ENCODE measurements around the gene MUL1. TPM values are rescaled to one million over a fixed set of nuclear protein-coding genes. Genes with fewer than 3 reads are reported as not detected.

The MUL1 gene
- total RNA-seq, 1 experiment from 2014 or later: 22.8 TPM

DNA sequence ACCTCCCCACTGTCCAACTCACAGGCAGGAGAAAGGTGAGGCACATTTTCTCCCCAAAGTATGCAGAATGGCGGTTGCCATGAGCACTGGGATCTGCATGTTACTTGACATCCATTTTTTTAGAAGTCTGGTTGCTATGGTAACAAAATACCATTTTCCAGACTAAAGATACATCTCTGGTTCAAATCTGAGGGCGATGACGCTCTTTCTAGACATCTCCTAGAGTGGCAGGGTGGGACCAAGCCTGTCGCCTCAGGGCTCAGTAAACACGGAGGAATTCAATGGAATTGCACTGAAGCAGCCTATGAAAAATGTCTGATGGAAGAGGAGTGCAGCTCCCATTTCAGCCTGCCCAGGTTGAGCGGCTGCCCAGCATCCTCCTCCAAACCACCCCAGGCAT, 22.9 kb upstream of the MUL1 start:
- peak; percentile 66 to 87 for DNase-seq
- Histone ChIP-seq H3K27me3 (ENCODE audit: insufficient read depth, low read depth) (no peaks in the 10 kb centered on the region), H3K4me1 (replicated peaks; ENCODE audit: insufficient read depth) (peaks cover 21% of the 10 kb centered on the region), H3F3A (ENCODE audit: insufficient read depth, low read depth) (peaks cover 5% of the 10 kb centered on the region; the same call in 1 of the 2 replicates), H3K4me2 (no peak overlapping the region), H3K9me2 (ENCODE audit: insufficient read depth) (no peaks in the 10 kb centered on the region), H3K9me3 (ENCODE audit: insufficient read depth, low read depth) (no peaks in the 10 kb centered on the region), H3K79me2 (ENCODE audit: low read depth) (no peaks in the 10 kb centered on the region), H2AFZ (no peak overlapping the region), H3K4me3 (no peak overlapping the region), H3K36me3 (ENCODE audit: low read depth) (no peaks in the 10 kb centered on the region), H4K20me1 (ENCODE audit: insufficient read depth) (no peaks in the 10 kb centered on the region), H3K27ac (no peak overlapping the region)
- no TSS peak for BruUV-seq (replicated peaks)
- POLR2A ChIA-PET (ENCODE audit: unreplicated experiment): no interaction called here
- intact Hi-C loops (cut with micrococcal nuclease; ENCODE audit: unreplicated experiment): no loop called here
- CTCF ChIA-PET: interaction anchor here (0.7 kb wide), 1 partner anchor 88 kb away, joined by 4 read pairs; no protein-coding TSS in a partner anchor
- TF ChIP-seq, protein P1, sequence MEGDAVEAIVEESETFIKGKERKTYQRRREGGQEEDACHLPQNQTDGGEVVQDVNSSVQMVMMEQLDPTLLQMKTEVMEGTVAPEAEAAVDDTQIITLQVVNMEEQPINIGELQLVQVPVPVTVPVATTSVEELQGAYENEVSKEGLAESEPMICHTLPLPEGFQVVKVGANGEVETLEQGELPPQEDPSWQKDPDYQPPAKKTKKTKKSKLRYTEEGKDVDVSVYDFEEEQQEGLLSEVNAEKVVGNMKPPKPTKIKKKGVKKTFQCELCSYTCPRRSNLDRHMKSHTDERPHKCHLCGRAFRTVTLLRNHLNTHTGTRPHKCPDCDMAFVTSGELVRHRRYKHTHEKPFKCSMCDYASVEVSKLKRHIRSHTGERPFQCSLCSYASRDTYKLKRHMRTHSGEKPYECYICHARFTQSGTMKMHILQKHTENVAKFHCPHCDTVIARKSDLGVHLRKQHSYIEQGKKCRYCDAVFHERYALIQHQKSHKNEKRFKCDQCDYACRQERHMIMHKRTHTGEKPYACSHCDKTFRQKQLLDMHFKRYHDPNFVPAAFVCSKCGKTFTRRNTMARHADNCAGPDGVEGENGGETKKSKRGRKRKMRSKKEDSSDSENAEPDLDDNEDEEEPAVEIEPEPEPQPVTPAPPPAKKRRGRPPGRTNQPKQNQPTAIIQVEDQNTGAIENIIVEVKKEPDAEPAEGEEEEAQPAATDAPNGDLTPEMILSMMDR (conservative IDR thresholded peaks at IDR 0.05): no peak
- no peak for TF ChIP-seq EZH2 (IDR thresholded peaks at IDR 0.05; ENCODE audit: low read depth)

DNA sequence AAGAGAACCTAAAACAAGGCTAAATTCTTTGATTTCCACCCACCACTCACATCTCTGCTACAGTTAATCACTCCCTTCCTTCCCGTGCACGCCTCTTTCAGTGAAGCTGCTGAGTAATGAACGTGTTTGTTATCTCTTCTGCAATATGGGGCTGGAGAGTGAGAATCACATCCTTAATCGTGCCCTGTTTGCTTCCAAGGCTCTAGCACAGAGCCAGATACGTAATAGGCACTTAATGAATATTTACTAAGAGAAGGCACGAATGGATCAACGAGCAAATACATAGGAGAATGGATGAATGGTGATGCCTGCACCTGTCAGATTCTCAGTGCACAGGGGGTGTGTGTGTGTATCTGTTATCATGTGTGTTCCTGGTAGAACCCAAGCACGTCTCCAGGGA, 22.4 kb upstream of the MUL1 start:
- H3K4me1 ChIP-seq (replicated peaks; ENCODE audit: insufficient read depth): peaks cover 21% of the 10 kb centered on the region
- no peak for DNase-seq
- H3K79me2 ChIP-seq (ENCODE audit: low read depth): no peaks in the 10 kb centered on the region
- H3K4me3 ChIP-seq: no peak overlapping the region
- no peaks in the 10 kb centered on the region for H3K27me3 ChIP-seq (ENCODE audit: insufficient read depth, low read depth)
- no peak overlapping the region for H3K27ac ChIP-seq
- intact Hi-C loops (cut with micrococcal nuclease; ENCODE audit: unreplicated experiment): no loop called here
- POLR2A ChIA-PET (ENCODE audit: unreplicated experiment): no interaction called here
- H4K20me1 ChIP-seq (ENCODE audit: insufficient read depth): no peaks in the 10 kb centered on the region
- no peak overlapping the region for H2AFZ ChIP-seq
- H3F3A ChIP-seq (ENCODE audit: insufficient read depth, low read depth): peaks cover 5% of the 10 kb centered on the region; the same call in 1 of the 2 replicates
- H3K4me2 ChIP-seq: no peak overlapping the region
- H3K9me3 ChIP-seq (ENCODE audit: insufficient read depth, low read depth): no peaks in the 10 kb centered on the region
- CTCF ChIA-PET: no interaction called here
- H3K36me3 ChIP-seq (ENCODE audit: low read depth): no peaks in the 10 kb centered on the region
- H3K9me2 ChIP-seq (ENCODE audit: insufficient read depth): no peaks in the 10 kb centered on the region
- TF ChIP-seq, protein P1 (conservative IDR thresholded peaks at IDR 0.05): no peak
- no peak for TF ChIP-seq EZH2 (IDR thresholded peaks at IDR 0.05; ENCODE audit: low read depth)
- BruUV-seq (replicated peaks): no TSS peak

GRCh38 chr1:20528221-20528620, 20.3 kb upstream of the MUL1 start:
- ChIA-PET CTCF (no interaction called here), POLR2A (ENCODE audit: unreplicated experiment) (no interaction called here)
- H4K20me1 ChIP-seq (ENCODE audit: insufficient read depth): no peaks in the 10 kb centered on the region
- H2AFZ ChIP-seq: no peak overlapping the region
- peaks cover 8% of the 10 kb centered on the region; the same call in 1 of the 2 replicates for H3K4me1 ChIP-seq (replicated peaks; ENCODE audit: insufficient read depth)
- H3K4me3 ChIP-seq: no peak overlapping the region
- H3K36me3 ChIP-seq (ENCODE audit: low read depth): no peaks in the 10 kb centered on the region
- H3K27ac ChIP-seq: no peak overlapping the region
- H3K9me3 ChIP-seq (ENCODE audit: insufficient read depth, low read depth): no peaks in the 10 kb centered on the region
- DNase-seq: no peak
- no peak overlapping the region for H3K4me2 ChIP-seq
- H3F3A ChIP-seq (ENCODE audit: insufficient read depth, low read depth): peaks cover 5% of the 10 kb centered on the region; the same call in 1 of the 2 replicates
- TF ChIP-seq, protein P1 (conservative IDR thresholded peaks at IDR 0.05): no peak
- TF ChIP-seq EZH2 (IDR thresholded peaks at IDR 0.05; ENCODE audit: low read depth): no peak
- BruUV-seq (replicated peaks): no TSS peak
- H3K79me2 ChIP-seq (ENCODE audit: low read depth): no peaks in the 10 kb centered on the region
- intact Hi-C loops (cut with micrococcal nuclease; ENCODE audit: unreplicated experiment): no loop called here
- H3K27me3 ChIP-seq (ENCODE audit: insufficient read depth, low read depth): no peaks in the 10 kb centered on the region
- no peaks in the 10 kb centered on the region for H3K9me2 ChIP-seq (ENCODE audit: insufficient read depth)
